ENCODE results near the gene ANAPC16.
"Not testable (repeated sequence)": the region's sequence is repeated elsewhere in the genome, so short reads cannot be mapped to it uniquely, and the experiment has no call there.

The ANAPC16 gene

DNA sequence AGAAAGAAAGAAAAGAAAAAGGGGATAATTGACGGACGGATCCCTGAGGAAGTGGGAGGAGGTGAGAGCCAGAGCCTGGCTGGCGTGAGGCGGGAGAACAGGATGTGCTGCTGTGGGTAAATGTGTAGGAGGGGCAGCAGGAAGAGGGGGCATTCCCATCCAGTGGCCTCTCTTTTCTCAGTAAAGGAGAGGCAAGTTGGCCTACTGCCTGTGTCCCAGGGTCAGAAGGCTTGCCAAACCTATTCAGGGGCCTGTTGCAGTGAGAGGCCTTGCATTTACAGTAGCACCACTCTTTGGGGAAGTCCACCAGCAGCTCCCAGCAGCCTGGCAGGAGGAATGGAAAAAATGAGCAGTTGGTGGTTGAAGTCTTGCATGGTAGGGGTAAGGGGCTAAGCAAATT lies 26.9 kb downstream of the ANAPC16 start:
- in situ Hi-C loops (cut with MboI; ENCODE audit: low sequenced_read_pairs), result no loop called here

DNA sequence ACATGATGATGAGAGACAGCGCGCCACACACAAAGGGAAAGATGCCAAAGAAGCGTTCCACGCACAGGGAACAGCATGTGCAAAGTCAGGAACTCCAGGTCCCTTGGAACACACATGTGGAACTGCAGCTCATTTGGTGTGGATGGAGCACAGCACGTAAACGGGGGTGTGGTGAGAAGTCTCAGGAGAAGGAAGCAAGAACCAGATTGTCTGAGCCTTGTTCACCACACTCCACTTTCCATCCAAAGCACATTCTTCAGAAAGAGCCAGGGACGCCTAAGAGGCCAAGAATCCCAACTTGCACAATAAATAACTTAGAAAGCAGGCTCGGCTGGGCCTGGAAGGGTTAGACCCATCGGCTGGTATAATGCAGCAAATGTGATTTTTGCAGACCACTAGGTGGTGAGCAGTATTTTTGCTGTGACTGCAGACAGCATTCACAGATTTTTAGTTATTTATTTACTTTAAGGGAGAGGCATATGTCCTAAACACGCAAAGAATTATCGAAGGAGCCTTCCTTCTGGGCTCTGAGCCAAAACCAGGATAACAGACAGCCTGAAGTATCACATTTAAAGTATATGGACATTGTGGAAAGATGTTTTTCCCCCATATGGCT lies 28.1 kb downstream of the ANAPC16 start:
- in situ Hi-C loops (cut with MboI; ENCODE audit: low sequenced_read_pairs), result no loop called here

DNA sequence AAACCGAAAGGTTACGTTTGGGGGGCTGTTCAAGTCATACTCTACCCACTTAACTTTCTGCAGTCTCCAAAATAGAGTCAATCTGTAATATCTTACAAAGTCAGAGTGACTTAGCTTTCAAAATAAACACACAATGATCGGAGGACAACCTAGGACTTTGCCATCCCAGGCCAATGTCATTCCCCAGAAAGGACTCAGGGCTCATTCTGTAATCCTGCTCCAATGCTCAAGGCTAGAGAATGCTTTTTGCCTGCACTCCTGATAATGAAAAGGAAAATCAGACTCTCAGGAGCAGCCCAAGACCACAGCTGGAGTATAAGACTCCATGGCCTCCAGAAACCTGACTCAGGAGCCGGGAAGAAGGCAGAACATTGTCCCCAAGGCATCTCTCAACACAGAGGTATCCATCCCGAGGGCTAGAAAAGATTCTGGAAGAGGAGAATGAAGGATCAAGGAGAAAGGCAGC lies 28.8 kb downstream of the ANAPC16 start:
- in situ Hi-C loops (cut with MboI; ENCODE audit: low sequenced_read_pairs), result no loop called here

DNA sequence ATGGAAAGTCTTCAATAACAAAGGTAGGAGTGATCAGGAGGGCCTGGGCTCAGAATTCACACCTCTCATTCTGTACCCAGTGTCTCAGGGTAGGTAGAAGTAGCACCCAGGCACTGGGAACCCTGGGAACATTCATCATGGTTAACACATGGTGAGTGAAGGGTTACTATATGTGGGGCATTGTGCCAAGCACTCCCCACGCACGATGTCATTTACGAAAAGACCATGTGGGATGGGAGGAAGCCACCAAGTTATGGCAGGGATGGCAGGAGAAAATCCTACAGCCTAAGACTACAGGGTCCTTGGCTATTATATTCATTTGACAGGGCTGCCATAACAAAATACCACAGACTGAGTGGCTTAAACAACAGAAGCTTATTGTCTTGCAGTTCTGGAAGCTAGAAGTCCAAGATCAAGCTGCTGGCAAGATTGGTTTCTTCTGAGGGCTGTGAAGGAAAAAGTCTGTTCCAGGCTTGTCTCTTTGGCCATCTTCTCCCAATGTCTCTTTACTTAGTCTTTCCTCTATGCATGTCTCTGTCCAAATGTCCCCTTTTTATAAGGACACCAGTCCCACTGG lies 30.2 kb downstream of the ANAPC16 start:
- in situ Hi-C loops (cut with MboI; ENCODE audit: low sequenced_read_pairs), result no loop called here

DNA sequence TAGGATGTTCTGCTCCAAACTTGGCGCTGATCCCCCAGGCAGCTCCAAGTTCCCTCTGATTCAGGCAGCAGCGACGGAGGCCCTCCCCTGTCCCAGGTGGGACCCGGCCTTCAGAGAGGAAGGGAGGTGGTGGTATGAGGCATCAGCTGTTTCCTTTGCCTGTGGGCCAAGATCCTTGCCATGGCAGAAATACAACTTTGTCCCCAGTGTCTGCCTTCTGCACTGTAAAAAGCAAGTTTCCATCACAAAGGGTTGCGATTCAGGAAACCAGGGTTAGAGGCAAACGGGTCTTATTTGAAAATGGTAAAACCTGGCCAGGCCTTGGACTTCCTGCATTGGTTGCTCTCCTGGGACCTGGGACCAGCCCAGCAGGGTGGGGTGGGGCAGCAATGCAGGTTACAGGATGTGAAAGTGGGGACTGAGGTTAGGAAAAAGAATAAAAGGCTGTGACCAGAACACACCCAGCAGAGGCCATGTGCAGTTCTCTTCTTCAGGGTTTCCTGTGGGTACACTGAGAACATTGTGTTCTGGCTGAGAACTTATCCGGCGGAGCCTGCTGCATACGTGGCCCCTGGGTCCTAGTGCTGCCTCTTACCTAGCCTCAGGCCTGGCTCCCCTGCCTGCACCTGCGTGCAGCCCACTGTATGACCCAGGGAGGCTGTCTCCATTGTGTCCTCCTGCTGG lies 32.8 kb downstream of the ANAPC16 start:
- in situ Hi-C loops (cut with MboI; ENCODE audit: low sequenced_read_pairs), result no loop called here

DNA sequence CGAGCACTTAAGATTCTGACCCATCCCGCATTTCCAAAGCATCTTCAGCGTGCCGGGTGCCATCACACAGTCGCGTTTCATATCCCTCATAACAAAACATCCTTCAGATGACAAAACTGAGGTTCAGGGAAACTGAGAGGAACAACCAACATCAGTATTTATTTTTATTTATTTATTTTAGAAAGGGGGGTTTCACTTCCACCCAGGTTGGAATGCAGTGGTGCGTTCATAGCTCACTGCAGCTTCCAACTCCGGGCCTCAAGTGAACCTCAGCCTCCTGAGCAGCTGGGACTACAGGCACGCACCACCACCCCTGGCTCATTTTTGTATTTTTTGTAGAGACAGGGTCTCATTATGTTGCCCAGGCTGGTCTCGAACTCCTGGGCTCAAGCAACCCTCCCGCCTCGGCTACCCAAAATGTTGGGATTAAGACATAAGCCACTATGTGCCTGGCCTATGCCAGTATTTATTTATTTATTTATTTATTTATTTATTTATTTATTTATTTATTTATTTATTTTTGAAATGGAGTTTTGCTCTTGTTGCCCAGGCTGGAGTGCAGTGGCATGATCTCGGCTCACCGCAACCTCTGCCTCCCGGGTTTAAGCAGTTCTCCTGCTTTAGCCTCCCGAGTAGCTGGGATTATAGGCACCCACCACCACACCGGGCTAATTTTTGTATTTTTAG lies 33.5 kb downstream of the ANAPC16 start:
- in situ Hi-C loops (cut with MboI; ENCODE audit: low sequenced_read_pairs), result not testable (repeated sequence)

DNA sequence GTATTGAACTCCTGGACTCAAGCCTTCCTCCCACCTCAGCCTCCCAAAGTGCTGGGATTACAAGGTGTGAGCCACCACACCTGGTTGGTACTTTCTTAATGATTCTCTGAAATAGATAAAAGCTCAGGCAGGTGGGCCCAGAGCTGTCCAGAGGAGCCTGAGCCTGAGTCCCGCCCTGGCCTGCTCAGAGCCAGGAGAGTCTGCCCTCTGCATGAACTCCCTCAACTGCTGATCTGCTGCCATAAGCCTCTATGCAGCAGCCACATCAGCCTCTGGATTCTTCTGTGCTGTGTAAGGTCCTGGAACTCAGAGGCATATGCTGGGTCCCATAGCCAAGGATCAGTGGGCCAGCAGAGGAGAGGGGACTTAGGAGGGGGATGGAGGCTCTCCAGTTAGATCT lies 34.9 kb downstream of the ANAPC16 start:
- in situ Hi-C loops (cut with MboI; ENCODE audit: low sequenced_read_pairs), result no loop called here

DNA sequence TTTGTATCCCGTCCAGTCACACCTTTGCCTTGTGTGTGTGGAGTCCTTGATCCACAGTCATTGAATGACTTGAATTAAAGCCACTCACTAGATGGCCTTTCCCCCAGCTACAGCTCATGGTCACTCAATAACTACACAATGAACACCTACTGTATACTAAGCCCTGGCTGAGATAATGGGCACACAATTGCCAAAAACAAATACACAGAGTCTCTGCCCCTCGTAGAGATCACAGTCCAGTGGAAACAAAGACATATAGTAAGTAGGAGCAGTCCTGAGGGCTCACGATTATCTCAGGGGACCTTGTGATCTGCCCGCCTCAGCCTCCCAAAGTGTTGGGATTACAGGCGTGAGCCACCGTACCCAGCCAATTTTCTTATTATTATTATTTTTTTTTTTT lies 35.8 kb downstream of the ANAPC16 start:
- in situ Hi-C loops (cut with MboI; ENCODE audit: low sequenced_read_pairs), result no loop called here

DNA sequence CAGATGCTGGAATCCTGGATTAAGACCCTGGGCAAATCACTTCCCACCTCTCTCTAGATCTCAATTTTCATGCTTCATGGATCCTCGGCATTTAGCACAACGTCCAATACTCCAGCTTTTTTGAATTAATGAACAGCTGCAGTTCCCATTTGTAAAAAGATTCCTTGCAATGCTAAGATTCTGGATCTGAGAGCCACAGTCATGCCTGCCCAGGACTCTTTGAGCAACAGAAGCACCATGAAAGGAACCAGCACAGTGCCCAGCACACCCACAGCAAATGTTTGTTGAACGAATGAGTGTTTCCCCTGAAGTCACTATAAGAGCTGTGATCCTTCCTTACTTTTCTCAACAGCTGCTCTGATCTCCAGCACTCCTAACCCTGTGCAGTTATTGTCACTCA lies 37.2 kb downstream of the ANAPC16 start:
- in situ Hi-C loops (cut with MboI; ENCODE audit: low sequenced_read_pairs), result no loop called here

DNA sequence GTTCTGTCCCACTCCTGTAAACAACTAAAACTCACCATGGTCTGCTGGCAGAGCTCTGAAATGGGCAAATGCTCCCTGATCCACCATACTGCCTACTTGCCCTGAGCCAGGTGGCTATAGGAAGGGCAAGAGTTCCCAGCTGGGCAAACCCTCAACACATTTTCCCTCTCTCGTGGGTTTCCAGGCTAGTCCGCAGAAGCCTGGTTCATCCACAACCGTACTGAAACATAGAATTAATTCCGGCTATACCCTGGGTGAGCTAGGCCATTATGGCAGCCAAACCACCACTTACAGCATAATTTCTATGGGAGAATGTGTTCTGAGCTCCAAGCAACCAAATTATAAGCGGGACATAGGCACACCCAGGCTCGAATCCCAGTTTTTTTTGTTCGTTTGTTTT lies 37.8 kb downstream of the ANAPC16 start:
- in situ Hi-C loops (cut with MboI; ENCODE audit: low sequenced_read_pairs), result no loop called here

DNA sequence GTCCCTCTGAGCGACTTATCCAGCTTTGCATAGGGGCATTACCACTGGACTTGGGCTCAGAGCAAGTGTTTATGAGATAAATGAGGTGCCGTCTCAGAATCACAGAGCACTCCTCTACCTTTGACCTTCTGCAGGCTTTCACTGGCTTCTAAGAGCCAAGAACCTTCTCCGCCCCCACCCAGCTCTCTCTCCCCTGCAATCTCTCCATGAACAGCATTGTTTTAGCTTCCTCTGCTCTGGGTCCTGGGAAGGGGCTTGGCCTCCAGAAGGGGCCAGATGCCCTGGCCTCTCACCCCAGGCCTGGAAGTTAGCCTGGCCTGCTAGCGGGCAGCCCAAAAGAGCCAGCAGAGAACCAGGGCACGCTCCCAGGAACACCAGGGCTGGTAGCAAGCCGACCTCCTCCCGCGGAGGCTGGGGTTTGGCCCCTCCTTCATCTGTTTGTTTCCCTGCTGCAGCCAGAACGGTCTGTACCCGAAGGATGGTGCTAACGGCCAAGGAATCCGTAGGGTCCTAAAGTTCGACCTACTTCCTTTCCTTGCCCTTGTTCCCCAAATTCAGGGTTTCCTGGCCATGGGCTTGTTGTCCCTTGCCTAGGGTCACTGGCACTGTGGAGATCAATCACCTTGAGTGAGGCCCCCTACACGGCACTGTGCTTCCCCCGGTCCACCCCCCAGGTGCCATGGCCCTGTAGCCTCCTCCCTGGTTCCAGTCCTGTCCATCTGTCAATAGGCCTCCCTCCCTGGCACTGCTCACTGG lies 39.2 kb downstream of the ANAPC16 start:
- in situ Hi-C loops (cut with MboI; ENCODE audit: low sequenced_read_pairs), result no loop called here

DNA sequence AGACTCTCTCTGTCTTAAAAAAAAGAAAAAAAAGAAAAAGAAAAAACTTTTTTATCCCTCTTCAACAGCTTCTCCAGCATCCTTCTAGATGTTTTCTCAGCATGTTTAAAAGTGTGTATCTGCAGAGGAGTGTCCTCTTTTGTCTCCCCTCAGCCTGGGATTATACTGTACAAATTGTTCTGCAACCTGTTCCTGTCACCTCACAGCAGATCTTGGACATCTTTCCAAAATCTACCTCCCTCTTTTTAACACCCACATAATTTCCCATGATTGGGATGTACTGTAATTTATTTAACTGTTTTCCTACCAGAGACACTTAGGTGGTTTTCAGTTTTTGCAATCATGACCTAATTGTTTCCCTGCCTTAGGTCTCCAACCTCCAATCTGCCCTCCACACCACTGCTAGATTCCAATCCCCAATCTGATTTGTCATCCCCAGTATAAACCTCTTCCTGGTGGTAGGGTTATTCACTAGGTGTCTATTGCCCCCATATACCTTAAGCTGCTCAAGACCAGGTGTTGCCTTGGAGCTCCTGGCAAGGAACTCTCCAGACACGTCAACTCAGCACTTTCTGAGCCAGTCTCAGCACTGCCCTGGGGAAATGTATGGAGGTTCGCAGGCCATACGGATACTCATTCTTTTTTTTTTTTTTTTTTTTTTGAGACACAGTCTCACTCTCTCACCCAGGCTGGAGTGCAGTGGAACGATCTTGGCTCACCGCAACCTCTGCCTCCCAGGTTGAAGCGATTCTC lies 40.3 kb downstream of the ANAPC16 start:
- in situ Hi-C loops (cut with MboI; ENCODE audit: low sequenced_read_pairs), result no loop called here

DNA sequence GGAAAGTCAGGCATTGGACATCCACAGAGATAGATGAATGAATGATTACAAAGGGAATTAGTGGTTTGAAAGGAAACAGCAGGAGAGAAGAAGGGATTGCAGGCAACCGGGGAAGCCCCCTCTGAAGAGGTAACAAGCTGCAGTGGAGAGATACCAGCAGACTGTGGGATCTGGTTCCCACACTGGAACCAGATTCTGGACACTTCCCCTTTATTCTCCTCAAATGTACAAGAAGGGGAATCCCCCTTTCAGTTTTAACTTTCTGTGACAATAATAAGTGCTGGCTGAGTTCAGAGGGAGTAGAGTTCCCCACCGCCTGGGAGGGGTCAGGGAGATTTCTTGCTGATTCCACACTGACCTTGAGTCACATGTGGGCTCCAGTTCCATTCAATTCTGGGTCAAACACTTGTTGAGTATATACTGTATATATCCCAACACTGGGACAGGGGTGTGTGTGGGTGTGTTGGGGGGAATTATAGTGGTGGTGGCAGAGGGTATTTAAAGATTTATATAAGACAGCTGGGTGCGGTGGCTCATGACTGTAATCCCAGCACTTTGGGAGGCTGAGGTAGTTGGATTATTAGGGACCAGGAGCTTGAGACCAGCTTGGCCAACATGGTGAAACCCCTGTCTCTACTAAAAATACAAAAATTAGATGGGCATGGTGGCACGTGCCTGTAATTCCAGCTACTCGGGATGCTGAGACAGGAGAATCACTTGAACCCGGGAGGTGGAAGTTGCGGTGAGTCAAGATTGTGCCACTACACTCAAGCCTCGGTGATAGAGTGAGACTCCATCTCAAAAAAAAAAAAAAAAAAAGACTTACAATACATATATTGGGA lies 41.5 kb downstream of the ANAPC16 start:
- in situ Hi-C loops (cut with MboI; ENCODE audit: low sequenced_read_pairs), result no loop called here

DNA sequence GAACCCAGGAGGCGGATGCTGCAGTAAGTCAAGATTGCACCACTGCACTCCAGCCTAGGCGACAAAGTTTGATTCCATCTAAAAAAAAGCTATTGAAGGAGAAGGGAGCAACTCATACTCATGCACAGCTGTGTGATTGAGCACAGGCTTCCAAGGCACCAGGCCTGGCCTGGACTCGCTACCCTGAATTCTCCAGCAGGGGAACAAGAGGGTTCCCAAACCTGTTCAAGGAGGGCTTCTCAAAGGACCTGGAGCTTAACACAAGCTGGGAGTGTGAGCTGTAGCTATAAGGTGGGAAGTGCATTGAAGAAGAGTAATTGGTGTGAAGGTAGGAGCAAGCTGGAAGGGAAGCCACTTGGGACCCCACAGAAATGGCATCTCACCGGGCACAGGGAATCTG lies 42.8 kb downstream of the ANAPC16 start:
- in situ Hi-C loops (cut with MboI; ENCODE audit: low sequenced_read_pairs), result no loop called here

DNA sequence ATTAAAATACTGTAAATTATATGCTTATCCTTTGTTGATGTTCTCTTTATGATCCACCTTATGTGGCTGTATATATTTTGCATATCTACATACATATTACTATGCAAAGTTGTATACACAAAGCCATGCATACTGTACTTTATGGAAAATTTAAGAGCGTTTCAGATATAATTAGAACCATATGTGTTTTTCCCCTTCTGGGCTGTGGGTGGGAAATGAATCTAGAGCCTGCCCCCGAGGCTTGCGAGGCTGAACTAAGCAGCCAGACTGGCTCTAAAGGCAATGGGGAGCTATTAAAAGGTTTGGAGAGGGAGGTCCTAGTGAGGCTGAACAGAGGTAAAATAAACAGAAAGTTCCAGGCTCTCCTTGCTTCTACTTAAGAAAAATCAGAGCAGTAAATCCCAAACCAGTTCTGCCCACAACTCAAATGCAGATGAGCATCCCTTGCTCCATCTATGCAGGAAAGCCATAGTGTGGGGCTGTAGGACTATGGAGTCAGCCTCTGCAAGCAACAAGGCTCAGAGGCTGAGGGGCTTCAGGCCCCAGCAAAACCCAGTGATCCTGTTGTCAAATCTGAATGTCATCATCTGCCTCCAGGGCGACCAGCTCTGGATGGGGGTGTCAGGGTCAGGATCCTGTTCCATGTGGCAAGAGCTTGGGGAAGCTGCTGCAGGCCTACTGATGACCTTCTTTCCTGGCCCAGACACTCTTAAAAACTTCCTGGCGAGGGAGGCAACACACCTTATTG lies 43.9 kb downstream of the ANAPC16 start:
- in situ Hi-C loops (cut with MboI; ENCODE audit: low sequenced_read_pairs), result no loop called here

DNA sequence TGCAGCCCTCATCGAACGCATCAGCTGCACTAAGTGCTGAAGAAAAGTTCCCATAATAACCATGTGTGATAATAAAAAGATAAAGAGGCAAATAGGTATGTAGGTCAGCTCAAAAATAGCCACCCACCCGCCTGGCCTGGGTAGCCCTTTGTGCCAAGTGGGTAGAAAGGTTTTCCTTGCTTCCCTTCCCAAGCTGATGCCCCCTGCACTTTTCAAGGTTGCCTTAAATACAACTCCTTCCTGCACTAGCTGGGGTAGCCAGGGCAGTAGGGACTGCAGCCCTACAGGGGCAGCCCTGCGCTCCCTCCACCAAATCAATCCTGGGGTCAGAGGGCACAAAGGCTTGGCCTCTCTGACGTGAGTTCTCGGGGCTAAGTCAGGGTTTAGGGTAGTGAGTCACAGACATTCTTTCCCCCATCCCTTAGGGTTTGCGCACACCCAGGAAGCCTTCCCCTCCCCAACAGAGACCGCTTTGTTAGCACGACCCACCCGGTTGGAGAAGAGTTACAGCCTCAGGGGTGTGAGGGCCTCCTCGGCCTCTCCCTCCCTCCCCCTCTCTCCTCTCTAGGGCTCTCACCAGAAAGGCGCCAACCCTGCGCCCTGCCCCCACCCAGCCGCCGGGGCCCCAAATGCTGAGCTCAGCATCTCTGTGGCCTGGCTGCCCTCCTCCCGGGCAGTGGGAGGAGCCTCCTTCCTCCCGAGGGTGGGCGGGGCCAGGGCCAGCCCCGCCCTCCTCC lies 44.6 kb downstream of the ANAPC16 start:
- in situ Hi-C loops (cut with MboI; ENCODE audit: low sequenced_read_pairs), result no loop called here

DNA sequence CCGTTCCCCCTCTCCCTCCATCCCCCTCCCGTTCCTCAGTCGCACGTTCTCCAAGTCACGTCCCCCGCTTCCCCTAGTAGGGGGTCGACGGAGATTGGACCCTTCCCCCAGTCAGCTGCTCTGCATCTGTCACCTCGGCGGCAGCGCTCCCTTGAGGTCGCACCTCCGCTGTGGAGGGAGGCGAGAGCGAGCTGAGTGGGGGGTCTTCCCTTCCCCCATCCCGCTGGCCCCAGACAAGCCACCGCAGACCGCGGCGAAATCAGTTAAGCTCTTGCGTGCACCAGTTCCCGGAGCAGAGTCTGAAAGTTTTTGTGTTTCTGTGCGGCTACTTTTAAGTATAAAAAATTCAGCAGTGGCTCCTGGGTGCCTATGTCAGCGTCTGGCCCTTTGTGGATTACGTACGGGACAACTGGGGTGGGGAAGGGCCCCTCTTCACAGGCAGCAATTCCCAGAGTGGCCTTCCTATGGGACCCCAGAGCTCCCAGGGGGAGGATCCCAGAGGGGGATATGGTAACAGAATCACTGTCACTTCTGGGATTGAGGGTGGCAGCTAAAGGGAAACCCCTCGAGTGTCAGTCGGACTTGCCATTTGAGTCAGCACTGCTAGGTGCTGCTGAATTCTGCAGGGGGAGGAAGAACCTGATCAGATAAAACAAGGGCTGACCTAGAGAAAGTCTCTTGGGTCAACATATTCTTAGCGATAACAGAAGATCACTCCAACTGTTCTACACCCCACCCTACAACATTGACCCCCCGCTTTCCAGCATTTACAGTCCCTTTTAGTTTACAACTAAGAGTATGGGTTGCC lies 45.4 kb downstream of the ANAPC16 start:
- in situ Hi-C loops (cut with MboI; ENCODE audit: low sequenced_read_pairs), result no loop called here

All from HL-60/S4 treated with retinoic acid at 250 ng/mL for 4 days and 3 days (cell line).